Suprapubic skin (tissue), 4 donors: ENCODE results near the gene SHISA9. TPM values are rescaled to one million over a fixed set of nuclear protein-coding genes. Genes with fewer than 3 reads are reported as not detected.

ENCODE experiments used
- DNase-seq, 2 donors: peaks; one replicate each; pipeline ENCODE4 v3.0.0-alpha.2; 2019; ENCODE audit warnings: low spot score in 2 of 2
- H3K27ac ChIP-seq: fragments of 200-600 bp; sonication (generic); one replicate; pipeline ENCODE4 v1.5.1; 2019
- H3K27me3 ChIP-seq: fragments of 200-600 bp; sonication (generic); one replicate; pipeline ENCODE4 v1.5.1; 2019
- H3K36me3 ChIP-seq: fragments of 200-600 bp; sonication (generic); one replicate; pipeline ENCODE4 v1.5.1; 2019
- H3K4me1 ChIP-seq: fragments of 200-600 bp; sonication (generic); one replicate; pipeline ENCODE4 v1.5.1; 2019
- H3K4me3 ChIP-seq: fragments of 200-600 bp; sonication (generic); one replicate; pipeline ENCODE4 v1.5.1; 2019; ENCODE audit warnings: mild to moderate bottlenecking
- H3K9me3 ChIP-seq: fragments of 200-600 bp; sonication (generic); one replicate; pipeline ENCODE4 v1.5.1; 2019
- EP300 ChIP-seq: sonication (generic); formaldehyde crosslinking; IDR thresholded peaks from one replicate; pipeline ENCODE4 v1.6.1; 2017; ENCODE audit warnings: antibody characterized with exemption
- POLR2A ChIP-seq, 2 donors: fragments of 450-650 bp; IDR thresholded peaks; one replicate each; pipeline ENCODE4 v1.6.1; 2017; ENCODE audit warnings: antibody characterized with exemption in 2 of 2, mild to moderate bottlenecking in 2 of 2, moderate library complexity in 2 of 2
- POLR2AphosphoS5 ChIP-seq, 3 donors: sonication (generic); formaldehyde crosslinking; IDR thresholded peaks; one replicate each; pipeline ENCODE4 v1.6.1; 2017; ENCODE audit warnings: antibody characterized with exemption in 3 of 3
- WGBS: methylation state at CpG from one replicate; pipeline ENCODE4 v1.1.5; 2018; 5-methylcytosine and 5-hydroxymethylcytosine counted together
- total RNA-seq, 4 donors: library from RNA; depleted of rRNA; stranded (reverse); fragments of >200 nt; gene quantifications; one replicate each; pipeline ENCODE4 v1.1.0, GENCODE V29; 2016
- TF ChIP-seq, protein P1 (sequence below), 2 donors: fragments of 200-600 bp in 1 of 2; fragments of 450-650 bp in 1 of 2; sonication (generic) in 1 of 2; IDR thresholded peaks; one replicate each; pipeline ENCODE4 v1.5.1; 2016 to 2019; ENCODE audit warnings: antibody characterized with exemption in 2 of 2, mild to moderate bottlenecking in 1 of 2, moderate library complexity in 1 of 2

SHISA9 gene
- total RNA-seq, 4 donors from 2014 or later, result 0.26 to 1.9 (median 1.2) TPM

DNA sequence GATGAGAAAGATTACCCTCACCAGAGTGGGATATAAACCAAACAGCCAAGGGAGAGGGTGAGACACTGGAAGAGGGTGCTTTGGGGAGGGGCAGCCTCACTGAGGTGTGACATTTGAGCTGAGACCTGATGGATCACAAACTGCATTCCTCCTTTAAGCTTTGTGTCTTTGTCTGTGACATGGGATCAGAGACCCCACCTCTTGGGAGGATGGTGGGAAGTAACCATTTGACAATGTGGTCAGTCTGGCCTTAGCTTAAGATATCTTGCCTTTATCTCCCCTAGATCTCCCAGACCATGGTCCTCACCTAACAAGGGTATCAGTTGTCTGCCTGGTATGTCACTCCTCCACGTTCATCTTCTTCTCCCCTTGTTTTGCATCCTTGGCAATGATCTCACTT is 163.4 kb downstream of the SHISA9 start:
- Histone ChIP-seq H3K27ac (no peak overlapping the region), H3K4me3 (no peak overlapping the region), H3K27me3 (no peaks in the 10 kb centered on the region), H3K9me3 (no peaks in the 10 kb centered on the region), H3K36me3 (no peaks in the 10 kb centered on the region), H3K4me1 (no peaks in the 10 kb centered on the region)
- 21% methylated on average over 1 of the region's 1 CpG for WGBS
- DNase-seq, result no peak
- TF ChIP-seq POLR2A (IDR thresholded peaks at IDR 0.05) (no peak), EP300 (no peak), POLR2AphosphoS5 (IDR thresholded peaks at IDR 0.05) (no peak)
- TF ChIP-seq, protein P1, sequence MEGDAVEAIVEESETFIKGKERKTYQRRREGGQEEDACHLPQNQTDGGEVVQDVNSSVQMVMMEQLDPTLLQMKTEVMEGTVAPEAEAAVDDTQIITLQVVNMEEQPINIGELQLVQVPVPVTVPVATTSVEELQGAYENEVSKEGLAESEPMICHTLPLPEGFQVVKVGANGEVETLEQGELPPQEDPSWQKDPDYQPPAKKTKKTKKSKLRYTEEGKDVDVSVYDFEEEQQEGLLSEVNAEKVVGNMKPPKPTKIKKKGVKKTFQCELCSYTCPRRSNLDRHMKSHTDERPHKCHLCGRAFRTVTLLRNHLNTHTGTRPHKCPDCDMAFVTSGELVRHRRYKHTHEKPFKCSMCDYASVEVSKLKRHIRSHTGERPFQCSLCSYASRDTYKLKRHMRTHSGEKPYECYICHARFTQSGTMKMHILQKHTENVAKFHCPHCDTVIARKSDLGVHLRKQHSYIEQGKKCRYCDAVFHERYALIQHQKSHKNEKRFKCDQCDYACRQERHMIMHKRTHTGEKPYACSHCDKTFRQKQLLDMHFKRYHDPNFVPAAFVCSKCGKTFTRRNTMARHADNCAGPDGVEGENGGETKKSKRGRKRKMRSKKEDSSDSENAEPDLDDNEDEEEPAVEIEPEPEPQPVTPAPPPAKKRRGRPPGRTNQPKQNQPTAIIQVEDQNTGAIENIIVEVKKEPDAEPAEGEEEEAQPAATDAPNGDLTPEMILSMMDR (IDR thresholded peaks at IDR 0.05), result no peak

- Histone ChIP-seq H3K4me1 (no peaks in the 10 kb centered on the region), H3K4me3 (no peak overlapping the region), H3K27ac (no peak overlapping the region), H3K9me3 (no peaks in the 10 kb centered on the region), H3K27me3 (no peaks in the 10 kb centered on the region), H3K36me3 (no peaks in the 10 kb centered on the region)
- no peak for DNase-seq
- no peak for TF ChIP-seq EP300
- TF ChIP-seq POLR2AphosphoS5 (IDR thresholded peaks at IDR 0.05), result no peak
- TF ChIP-seq POLR2A (IDR thresholded peaks at IDR 0.05), result no peak
- TF ChIP-seq, protein P1 (IDR thresholded peaks at IDR 0.05), result no peak
- WGBS, result 90% methylated on average over 7 of the region's 7 CpGs
Observed at GRCh38 chr16:13067648-13068047, 166.2 kb downstream of the SHISA9 start.

- WGBS, result 94% methylated on average over 8 of the region's 8 CpGs
- no peak for TF ChIP-seq POLR2A (IDR thresholded peaks at IDR 0.05)
- no peak for TF ChIP-seq EP300
- TF ChIP-seq, protein P1 (IDR thresholded peaks at IDR 0.05), result no peak
- TF ChIP-seq POLR2AphosphoS5 (IDR thresholded peaks at IDR 0.05), result no peak
- Histone ChIP-seq H3K4me3 (no peak overlapping the region), H3K27ac (no peak overlapping the region), H3K27me3 (no peaks in the 10 kb centered on the region), H3K4me1 (no peaks in the 10 kb centered on the region), H3K36me3 (no peaks in the 10 kb centered on the region), H3K9me3 (no peaks in the 10 kb centered on the region)
- no peak for DNase-seq
Observed at GRCh38 chr16:13068912-13069583, 167.7 kb downstream of the SHISA9 start.

- no peak for DNase-seq
- Histone ChIP-seq H3K36me3 (no peaks in the 10 kb centered on the region), H3K27me3 (no peaks in the 10 kb centered on the region), H3K4me1 (no peaks in the 10 kb centered on the region), H3K27ac (no peak overlapping the region), H3K4me3 (no peak overlapping the region), H3K9me3 (no peaks in the 10 kb centered on the region)
- TF ChIP-seq, protein P1 (IDR thresholded peaks at IDR 0.05), result no peak
- TF ChIP-seq POLR2A (IDR thresholded peaks at IDR 0.05) (no peak), POLR2AphosphoS5 (IDR thresholded peaks at IDR 0.05) (no peak), EP300 (no peak)
- 10% methylated on average over 9 of the region's 9 CpGs for WGBS
Observed at GRCh38 chr16:13070268-13070667, 168.9 kb downstream of the SHISA9 start.

DNA sequence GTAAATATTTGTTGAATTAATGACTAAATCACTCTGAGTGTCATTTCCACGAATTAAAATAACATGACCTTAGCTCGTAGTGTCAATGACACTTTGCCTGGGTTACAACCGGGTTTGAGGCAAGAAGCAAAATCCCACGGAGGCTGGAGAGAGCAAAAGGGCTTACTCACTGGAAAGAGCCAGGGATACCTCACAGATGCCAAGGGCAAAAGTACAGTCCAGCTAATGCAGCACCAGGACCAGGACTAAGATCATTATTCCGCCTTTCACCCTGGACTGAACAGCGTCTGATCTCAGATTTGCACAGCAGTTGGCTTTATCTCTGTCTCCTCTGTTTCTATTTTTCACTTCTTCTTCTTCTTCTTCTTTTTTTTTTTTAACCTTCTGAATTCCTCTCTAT is 175.5 kb downstream of the SHISA9 start:
- Histone ChIP-seq H3K36me3 (no peaks in the 10 kb centered on the region), H3K4me1 (no peaks in the 10 kb centered on the region), H3K27me3 (no peaks in the 10 kb centered on the region), H3K27ac (no peak overlapping the region), H3K4me3 (no peak overlapping the region), H3K9me3 (no peaks in the 10 kb centered on the region)
- no peak for DNase-seq
- 80% methylated on average over 6 of the region's 6 CpGs for WGBS
- no peak for TF ChIP-seq POLR2A (IDR thresholded peaks at IDR 0.05)
- TF ChIP-seq, protein P1 (IDR thresholded peaks at IDR 0.05), result no peak
- TF ChIP-seq POLR2AphosphoS5 (IDR thresholded peaks at IDR 0.05), result no peak
- no peak for TF ChIP-seq EP300
